A375 (cell line): ENCODE results near the gene SANBR. TPM values are rescaled to one million over a fixed set of nuclear protein-coding genes. Genes with fewer than 3 reads are reported as not detected.

Experiments
- total RNA-seq: library from RNA; depleted of rRNA; stranded (reverse); fragments of >200 nt; shearing (Covaris generic); gene quantifications from 2 replicates; pipeline ENCODE4 v1.2.3, GENCODE V29; 2014; rRNA removed

The SANBR gene
- 3.2 and 3.8 TPM in 2 replicates for total RNA-seq

DNA sequence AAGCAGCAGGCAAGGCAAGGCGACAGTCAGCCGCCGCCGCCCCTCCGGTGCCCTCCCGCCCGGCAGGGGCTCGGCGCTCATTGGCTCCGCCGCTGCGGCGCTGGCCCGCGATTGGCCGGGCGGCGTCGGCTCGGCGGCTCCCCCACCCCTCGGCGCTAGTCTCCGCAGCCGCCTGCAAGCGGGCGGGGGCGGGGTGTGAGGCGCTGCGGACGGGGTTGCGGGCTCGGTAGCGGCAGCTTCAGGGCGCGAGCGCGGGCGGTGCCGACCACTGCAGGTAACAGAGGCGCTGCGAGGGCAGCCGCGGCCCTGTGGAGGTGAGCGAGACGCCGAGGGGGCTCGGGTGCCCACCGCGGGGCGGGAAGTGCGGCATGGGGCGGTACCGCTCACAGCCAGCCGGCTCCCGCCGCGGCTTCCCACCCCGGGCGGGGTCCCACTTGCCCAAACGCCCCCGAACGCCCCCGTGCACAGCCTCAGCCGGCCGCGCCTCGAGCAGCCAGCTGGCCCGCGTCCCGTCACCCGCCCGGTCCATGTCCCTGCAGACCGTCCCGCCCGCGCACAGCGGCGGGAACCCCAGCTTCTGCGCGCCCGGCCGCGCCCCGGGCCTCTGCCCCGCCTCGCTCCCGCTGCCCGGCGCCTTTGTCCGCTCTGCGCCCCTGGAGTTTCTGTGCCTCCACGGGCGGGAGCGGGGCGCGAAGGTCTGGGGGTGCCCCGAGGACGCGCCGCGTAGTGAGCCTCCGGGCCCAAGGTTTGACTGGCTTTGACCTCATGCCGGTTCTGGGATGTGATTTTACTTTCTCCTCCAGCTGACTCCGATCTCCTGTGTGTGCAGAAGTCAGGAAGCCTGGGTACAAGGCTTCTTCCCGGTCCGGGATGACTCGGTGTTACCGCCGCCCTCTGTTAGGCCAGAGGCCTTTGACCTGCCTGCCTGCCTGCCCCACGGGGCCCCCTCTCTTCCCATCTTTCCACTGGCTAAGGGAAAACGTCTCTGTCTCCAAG, at the start of gene SANBR:
Gene SANBR, plus strand, starts transcription at position 158 of the 996 bp plus-strand sequence. CDS start 4,480 bp downstream, outside the sequence.

DNA sequence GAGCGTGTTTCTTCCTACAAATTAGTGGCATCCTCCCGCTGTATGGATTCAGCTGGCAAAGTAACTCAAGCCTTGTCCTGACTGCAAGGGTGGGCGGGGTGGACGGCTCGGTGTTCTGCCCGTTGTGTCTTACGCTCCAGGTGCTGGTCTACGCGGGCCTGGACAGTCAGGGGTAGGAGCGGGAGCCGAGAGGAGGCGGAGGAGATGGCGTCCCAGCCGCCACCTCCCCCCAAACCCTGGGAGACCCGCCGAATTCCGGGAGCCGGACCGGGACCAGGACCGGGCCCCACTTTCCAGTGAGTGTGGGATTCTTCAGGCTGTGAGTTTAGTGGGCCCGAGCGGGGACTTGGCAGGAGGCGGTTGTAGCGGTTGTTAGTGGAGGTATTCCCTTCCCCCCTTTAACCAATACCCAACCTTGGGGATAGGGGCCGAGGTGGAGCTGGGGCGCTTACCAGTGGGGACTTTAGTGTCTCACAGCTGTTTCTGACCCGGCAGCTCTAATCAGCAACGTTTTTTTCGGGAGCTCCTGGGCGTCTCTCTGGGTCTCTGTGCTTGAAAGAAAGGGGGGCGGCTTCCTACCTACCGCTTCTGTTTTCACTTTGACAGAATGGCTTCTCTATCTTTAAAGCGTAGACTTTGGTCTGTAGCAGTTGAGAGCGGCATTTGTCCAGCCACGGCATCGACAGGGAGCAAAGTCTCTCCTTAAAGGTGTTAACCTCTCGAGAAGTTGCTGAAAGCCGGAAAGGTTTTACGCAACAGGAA, 47.9 kb upstream of the SANBR start, which contains the start of the genes PEX13 and PUS10:
Gene PEX13, plus strand, starts transcription at position 165 of the 762 bp plus-strand sequence. Its CDS starts 40 bp downstream, at position 205.
Gene PUS10, minus strand, starts transcription at position 700 of the 762 bp plus-strand sequence. CDS start 6,365 bp downstream, outside the sequence.

Other genes starting within 250 kb of the SANBR start
- gene REL, start 184.3 kb upstream of the SANBR start, total RNA-seq, result 8.9 and 9.0 TPM in 2 replicates
- gene PEX13, start 48.2 kb upstream of the SANBR start, total RNA-seq, result 12.7 and 15.8 TPM in 2 replicates
- 1.7 and 2.1 TPM in 2 replicates for gene PUS10, start 47.6 kb upstream of the SANBR start, total RNA-seq
- 23.5 and 30.6 TPM in 2 replicates for gene C2orf74, start 96.3 kb downstream of the SANBR start, total RNA-seq